H1 (cell line): Measurements from ENCODE around the gene CTSW. TPM values are rescaled to one million over a fixed set of nuclear protein-coding genes. Genes with fewer than 3 reads are reported as not detected.

Source experiments
- POU5F1 ChIP-seq: IDR thresholded peaks from 2 replicates; pipeline ENCODE4 v1.6.1; 2011; ENCODE audit warnings: low read depth, mild to moderate bottlenecking, low read length, moderate library complexity
- polyA plus RNA-seq, 7 experiments: library from polyadenylated mRNA; depleted of rRNA in 3 of 7; stranded (reverse) in 5 of 7; unstranded in 2 of 7; fragments of >200 nt in 5 of 7; fragments of 200-250 nt in 2 of 7; gene quantifications; 1 replicate in 5 of 7; 2 replicates in 1 of 7; 4 replicates in 1 of 7; pipeline versions ENCODE4 v1.2.1 to v1.2.3, GENCODE V29; 2011 to 2013; ENCODE audit warnings: missing spikeins in 2 of 7, mixed read lengths in 2 of 7
- total RNA-seq: library from RNA; stranded (reverse); fragmentation: NEBNext Ultra II Directional; extraction: Animal tissue kit (Norgen Biotek cat#: 25700); gene quantifications from 2 replicates; pipeline ENCODE4 v1.2.1, GENCODE V29; 2021
- TF ChIP-seq, protein P1 (sequence below): IDR thresholded peaks from 2 replicates; pipeline ENCODE4 v1.6.1; 2012; ENCODE audit warnings: inconsistent platforms

CTSW gene
- total and polyA plus RNA-seq, 2 of the 8 experiments (the other 6 are each of a cell fraction or from before 2014, with no cell fraction given) = not detected

DNA sequence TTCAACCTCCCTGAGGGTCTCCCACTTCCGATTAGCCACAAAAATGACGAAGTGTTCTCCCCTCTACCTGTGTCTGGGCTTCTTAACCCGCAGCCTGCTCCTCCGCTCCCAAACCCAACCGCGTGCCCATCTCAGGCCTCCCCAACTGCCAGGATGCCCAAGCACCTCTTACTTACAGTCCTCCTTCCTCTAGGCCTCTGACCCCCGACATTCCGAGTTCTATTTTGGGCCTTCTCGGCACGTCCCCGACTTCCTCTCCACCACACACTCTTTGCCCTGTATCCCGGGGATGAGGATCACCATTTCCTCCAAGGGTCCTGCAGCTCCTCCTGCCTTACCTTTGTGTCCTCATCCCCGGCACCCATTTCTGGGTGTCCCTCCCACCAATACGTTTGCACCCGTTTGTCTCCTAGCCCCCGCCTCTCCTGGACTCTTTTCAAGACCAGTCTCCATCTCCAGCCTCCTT is 19.8 kb upstream of the CTSW start (continued):
- TF ChIP-seq, protein P1, sequence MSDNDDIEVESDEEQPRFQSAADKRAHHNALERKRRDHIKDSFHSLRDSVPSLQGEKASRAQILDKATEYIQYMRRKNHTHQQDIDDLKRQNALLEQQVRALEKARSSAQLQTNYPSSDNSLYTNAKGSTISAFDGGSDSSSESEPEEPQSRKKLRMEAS = peak; percentile 6; the same call in 1 of the 2 replicates
- no peak for TF ChIP-seq POU5F1
